Amygdala (tissue), 56 donors: ENCODE data around the gene SRGAP1.

ENCODE experiments used
- DNase-seq, 56 donors: peaks; one replicate each; lab custom pipeline; 2025; lab: John Stamatoyannopoulos, UW

The SRGAP1 gene

GRCh38 chr12:63924781-63925180, 80.3 kb downstream of the SRGAP1 start:
- DNase-seq: no peak

GRCh38 chr12:63927511-63927910, 83.0 kb downstream of the SRGAP1 start:
- DNase-seq: no peak

- no peak for DNase-seq
Observed at GRCh38 chr12:63928305-63928704, 83.8 kb downstream of the SRGAP1 start.

GRCh38 chr12:63929426-63929825, 84.9 kb downstream of the SRGAP1 start:
- no peak for DNase-seq

- DNase-seq: no peak
Observed at GRCh38 chr12:63930971-63931370, 86.5 kb downstream of the SRGAP1 start.

GRCh38 chr12:63931703-63932102, 87.2 kb downstream of the SRGAP1 start:
- no peak for DNase-seq

GRCh38 chr12:63934936-63935335, 90.4 kb downstream of the SRGAP1 start:
- DNase-seq: no peak

- DNase-seq: no peak
Observed at GRCh38 chr12:63935361-63935760, 90.9 kb downstream of the SRGAP1 start.

GRCh38 chr12:63937378-63938316, 93.1 kb downstream of the SRGAP1 start:
- DNase-seq: peak in 1 of 56 donors; percentile 8

- DNase-seq: peak in 13 of 56 donors; percentile 13 to 64 (median 27)
Observed at GRCh38 chr12:63940310-63941005, 96.0 kb downstream of the SRGAP1 start.

- DNase-seq: peak in 1 of 56 donors; percentile 47
Observed at GRCh38 chr12:63941166-63941800, 96.8 kb downstream of the SRGAP1 start.

- DNase-seq: no peak
Observed at GRCh38 chr12:63941879-63942278, 97.4 kb downstream of the SRGAP1 start.

- DNase-seq: peak in 1 of 56 donors; percentile 31
Observed at GRCh38 chr12:63942464-63943241, 98.2 kb downstream of the SRGAP1 start.

GRCh38 chr12:63944034-63944579, 99.6 kb downstream of the SRGAP1 start:
- no peak for DNase-seq

- peak in 2 of 56 donors; percentile 3 to 16 for DNase-seq
Observed at GRCh38 chr12:63944586-63945228, 100.2 kb downstream of the SRGAP1 start.

- DNase-seq: no peak
Observed at GRCh38 chr12:63945777-63946176, 101.3 kb downstream of the SRGAP1 start.

- no peak for DNase-seq
Observed at GRCh38 chr12:63948211-63948610, 103.7 kb downstream of the SRGAP1 start.

- DNase-seq: peak in 10 of 56 donors; percentile 18 to 48 (median 23)
Observed at GRCh38 chr12:63949902-63950301, 105.4 kb downstream of the SRGAP1 start.

- DNase-seq: no peak
Observed at GRCh38 chr12:63952995-63953394, 108.5 kb downstream of the SRGAP1 start.
